Activated B cell treated with CpG ODN at 0.5 μM for 24 hours (primary cell): Measurements from ENCODE around the gene KCNJ6. TPM values are rescaled to one million over a fixed set of nuclear protein-coding genes. Genes with fewer than 3 reads are reported as not detected.
"Not testable (repeated sequence)": the region's sequence is repeated elsewhere in the genome, so short reads cannot be mapped to it uniquely, and the experiment has no call there.

Experiments used
- ATAC-seq: fragments of 200-7000 bp; cut with Tn5 transposase; one replicate; pipeline ENCODE4 v1.10.0; 2021; ENCODE audit warnings: low read depth, mild to moderate bottlenecking, moderate library complexity
- CTCF ChIA-PET: fragments of 350-600 bp; sonication (Branson Sonifier 250); formaldehyde crosslinking; loops from one replicate; lab custom pipeline; 2021; ENCODE audit warnings: antibody characterized with exemption; lab: Charles Lee
- POLR2A ChIA-PET: fragments of 350-600 bp; sonication (Branson Sonifier 250); formaldehyde crosslinking; loops from one replicate; lab custom pipeline; 2021; ENCODE audit warnings: antibody characterized with exemption; lab: Charles Lee
- DNase-seq: peaks from one replicate; pipeline ENCODE4 v3.0.0; 2022
- H3K27ac Mint-ChIP-seq: one replicate; pipeline ENCODE4 v1.8.0; 2020; ENCODE audit warnings: mixed read lengths
- H3K27me3 Mint-ChIP-seq: one replicate; pipeline ENCODE4 v1.8.0; 2021; ENCODE audit warnings: mixed read lengths
- H3K36me3 Mint-ChIP-seq: one replicate; pipeline ENCODE4 v1.8.0; 2021; ENCODE audit warnings: low read depth, mixed read lengths
- H3K4me1 Mint-ChIP-seq: one replicate; pipeline ENCODE4 v1.8.0; 2021; ENCODE audit warnings: mixed read lengths
- H3K4me3 Mint-ChIP-seq: one replicate; pipeline ENCODE4 v1.8.0; 2020; ENCODE audit warnings: mild to moderate bottlenecking, mixed read lengths
- H3K9me3 Mint-ChIP-seq: one replicate; pipeline ENCODE4 v1.8.0; 2020; ENCODE audit warnings: mixed read lengths
- intact Hi-C: fragments of 100-400 bp; cut with micrococcal nuclease; formaldehyde crosslinking; loops from one replicate; pipeline ENCODE4 v1.15.1; 2024
- total RNA-seq: library from RNA; stranded (reverse); gene quantifications from 2 replicates; pipeline ENCODE4 v1.2.3, GENCODE V29; 2022
- TF ChIP-seq, protein P1 (sequence below): fragments of 200-600 bp; IDR thresholded peaks from one replicate; pipeline ENCODE4 v1.8.0; 2022; ENCODE audit warnings: antibody characterized with exemption, mild to moderate bottlenecking

Gene KCNJ6
- total RNA-seq, 1 donor from 2014 or later = not detected

DNA sequence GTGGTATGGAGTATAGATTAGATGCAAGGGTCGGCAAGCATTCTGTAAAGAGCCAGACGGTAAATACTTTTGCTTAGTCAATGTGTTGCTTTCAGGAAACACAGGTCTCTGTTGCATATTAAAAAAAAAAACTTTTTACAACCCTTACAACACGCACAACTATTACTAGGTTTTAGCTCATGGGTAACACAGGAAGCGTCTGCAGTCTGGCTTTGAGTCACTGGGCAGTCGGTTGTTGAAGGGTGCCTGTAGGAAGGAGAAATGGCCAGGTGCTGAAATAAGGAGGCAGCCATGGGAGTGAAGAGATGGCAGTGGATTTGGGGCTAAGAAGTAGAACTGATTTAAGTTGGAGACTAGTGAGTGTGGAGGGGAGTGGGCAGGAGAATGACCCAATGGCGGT lies 192.1 kb downstream of the KCNJ6 start:
- ChIA-PET POLR2A (no interaction called here), CTCF (no interaction called here)
- Mint-ChIP-seq H3K27ac (no peak overlapping the region), H3K4me1 (no peaks in the 10 kb centered on the region), H3K36me3 (no peaks in the 10 kb centered on the region), H3K4me3 (no peak overlapping the region), H3K9me3 (peaks cover 3% of the 10 kb centered on the region), H3K27me3 (peaks cover 11% of the 10 kb centered on the region)
- ATAC-seq = no peak
- TF ChIP-seq, protein P1, sequence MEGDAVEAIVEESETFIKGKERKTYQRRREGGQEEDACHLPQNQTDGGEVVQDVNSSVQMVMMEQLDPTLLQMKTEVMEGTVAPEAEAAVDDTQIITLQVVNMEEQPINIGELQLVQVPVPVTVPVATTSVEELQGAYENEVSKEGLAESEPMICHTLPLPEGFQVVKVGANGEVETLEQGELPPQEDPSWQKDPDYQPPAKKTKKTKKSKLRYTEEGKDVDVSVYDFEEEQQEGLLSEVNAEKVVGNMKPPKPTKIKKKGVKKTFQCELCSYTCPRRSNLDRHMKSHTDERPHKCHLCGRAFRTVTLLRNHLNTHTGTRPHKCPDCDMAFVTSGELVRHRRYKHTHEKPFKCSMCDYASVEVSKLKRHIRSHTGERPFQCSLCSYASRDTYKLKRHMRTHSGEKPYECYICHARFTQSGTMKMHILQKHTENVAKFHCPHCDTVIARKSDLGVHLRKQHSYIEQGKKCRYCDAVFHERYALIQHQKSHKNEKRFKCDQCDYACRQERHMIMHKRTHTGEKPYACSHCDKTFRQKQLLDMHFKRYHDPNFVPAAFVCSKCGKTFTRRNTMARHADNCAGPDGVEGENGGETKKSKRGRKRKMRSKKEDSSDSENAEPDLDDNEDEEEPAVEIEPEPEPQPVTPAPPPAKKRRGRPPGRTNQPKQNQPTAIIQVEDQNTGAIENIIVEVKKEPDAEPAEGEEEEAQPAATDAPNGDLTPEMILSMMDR = no peak
- no peak for DNase-seq
- intact Hi-C loops = no loop called here

DNA sequence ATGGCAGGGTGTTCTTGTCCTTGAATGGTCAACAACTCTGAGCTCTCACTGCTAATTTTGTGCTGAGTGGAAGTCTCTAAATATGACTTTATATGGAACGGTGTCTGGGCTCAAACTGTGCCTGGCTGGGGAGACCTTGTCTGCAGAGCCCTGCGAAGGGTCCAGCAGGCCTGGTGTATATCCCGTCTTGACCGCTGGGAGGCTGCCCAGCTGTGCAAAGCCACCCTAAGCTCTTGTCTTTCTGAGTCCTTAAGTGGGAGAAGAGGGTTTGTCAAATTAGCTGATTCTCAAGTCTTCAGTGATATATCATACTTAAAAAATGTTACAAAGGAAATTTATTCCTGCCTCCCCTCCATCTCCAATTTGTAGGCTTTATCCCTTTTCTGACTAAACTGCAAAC lies 198.7 kb downstream of the KCNJ6 start:
- peaks cover 12% of the 10 kb centered on the region for H3K27me3 Mint-ChIP-seq

DNA sequence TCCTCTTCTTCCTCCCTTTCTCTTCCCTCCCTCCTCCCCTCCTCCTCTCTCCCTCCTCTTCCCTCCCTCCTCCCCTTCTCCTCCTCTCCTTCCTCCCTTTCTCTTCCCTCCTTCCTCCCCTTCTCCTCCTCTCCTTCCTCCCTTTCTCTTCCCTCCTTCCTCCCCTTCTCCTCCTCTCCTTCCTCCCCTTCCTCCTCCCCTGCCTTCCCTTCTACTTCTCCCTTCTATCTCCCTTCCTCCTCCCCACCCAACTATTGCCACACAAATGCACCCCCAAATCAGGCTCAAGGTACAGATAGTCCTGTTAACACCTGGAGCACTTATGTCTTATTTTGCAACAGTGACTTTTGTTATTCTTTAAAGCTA lies 203.7 kb downstream of the KCNJ6 start:
- H3K36me3 Mint-ChIP-seq, H3K4me3 Mint-ChIP-seq, ATAC-seq, H3K4me1 Mint-ChIP-seq, H3K9me3 Mint-ChIP-seq, POLR2A ChIA-PET, DNase-seq, H3K27ac Mint-ChIP-seq: not testable (repeated sequence)
- intact Hi-C loops = loop anchor here (5.0 kb wide), 2 partner anchors 415 to 645 kb away; no protein-coding TSS in a partner anchor
- CTCF ChIA-PET = interaction anchor here (0.9 to 1.0 kb wide), 2 partner anchors 414 to 644 kb away, joined by 3 read pairs; no protein-coding TSS in a partner anchor
- peaks cover 13% of the 10 kb centered on the region for H3K27me3 Mint-ChIP-seq

More for the DNA sequence above, 198.7 kb downstream of the KCNJ6 start:
- CTCF ChIA-PET = no interaction called here
- Mint-ChIP-seq H3K4me1 (no peaks in the 10 kb centered on the region), H3K4me3 (no peak overlapping the region), H3K9me3 (no peaks in the 10 kb centered on the region), H3K36me3 (no peaks in the 10 kb centered on the region), H3K27ac (no peak overlapping the region)
- ATAC-seq = no peak
- intact Hi-C loops = no loop called here
- POLR2A ChIA-PET = no interaction called here
- no peak for DNase-seq
- TF ChIP-seq, protein P1 = no peak

DNA sequence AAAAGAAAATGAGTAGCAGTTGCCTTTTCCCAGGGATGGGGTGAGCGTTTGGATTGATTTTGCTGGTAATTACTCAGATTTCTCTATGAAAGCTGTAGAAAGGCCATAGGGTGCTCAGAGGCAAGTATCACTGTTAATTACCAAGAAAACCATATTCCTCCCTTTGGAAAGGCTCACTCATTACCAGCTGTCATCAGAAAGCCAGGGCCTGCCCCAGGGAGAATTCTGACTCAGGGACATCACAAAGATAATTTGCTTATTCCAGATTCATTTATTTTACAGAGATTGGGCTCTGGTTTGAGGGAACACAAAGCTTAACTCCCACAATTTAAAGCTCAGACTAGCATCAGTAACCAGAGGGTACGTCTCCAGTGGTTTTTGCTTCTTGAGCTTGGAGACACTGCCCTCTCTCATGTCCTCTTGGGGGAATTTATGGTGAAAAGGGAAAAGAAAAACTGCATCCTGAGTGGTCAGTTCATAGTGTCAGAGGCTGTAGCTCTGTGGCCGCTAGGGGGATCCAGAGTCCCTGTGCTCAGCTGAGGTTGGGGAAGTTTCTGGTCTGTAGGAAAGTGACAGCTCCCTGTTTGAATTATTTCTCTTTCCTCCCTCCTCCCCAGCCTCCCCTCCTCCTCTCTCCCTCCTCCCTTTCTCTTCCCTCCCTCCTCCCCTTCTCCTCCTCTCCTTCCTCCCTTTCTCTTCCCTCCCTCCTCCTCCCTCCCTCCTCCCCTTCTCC lies 204.3 kb downstream of the KCNJ6 start:
- no peak overlapping the region for H3K27ac Mint-ChIP-seq
- TF ChIP-seq, protein P1 = no peak
- H3K27me3 Mint-ChIP-seq = peaks cover 12% of the 10 kb centered on the region
- no peak for DNase-seq
- intact Hi-C loops = loop anchor here (5.0 kb wide), 2 partner anchors 415 to 645 kb away; no protein-coding TSS in a partner anchor
- H3K9me3 Mint-ChIP-seq = no peaks in the 10 kb centered on the region
- H3K4me3 Mint-ChIP-seq = no peak overlapping the region
- ChIA-PET POLR2A (interaction anchor here (0.8 kb wide), 1 partner anchor 735 kb away, joined by 3 read pairs; no protein-coding TSS in a partner anchor), CTCF (interaction anchor here (0.9 to 1.0 kb wide), 2 partner anchors 414 to 644 kb away, joined by 3 read pairs; no protein-coding TSS in a partner anchor)
- H3K4me1 Mint-ChIP-seq = no peaks in the 10 kb centered on the region
- H3K36me3 Mint-ChIP-seq = no peaks in the 10 kb centered on the region
- peak; percentile 50 for ATAC-seq

DNA sequence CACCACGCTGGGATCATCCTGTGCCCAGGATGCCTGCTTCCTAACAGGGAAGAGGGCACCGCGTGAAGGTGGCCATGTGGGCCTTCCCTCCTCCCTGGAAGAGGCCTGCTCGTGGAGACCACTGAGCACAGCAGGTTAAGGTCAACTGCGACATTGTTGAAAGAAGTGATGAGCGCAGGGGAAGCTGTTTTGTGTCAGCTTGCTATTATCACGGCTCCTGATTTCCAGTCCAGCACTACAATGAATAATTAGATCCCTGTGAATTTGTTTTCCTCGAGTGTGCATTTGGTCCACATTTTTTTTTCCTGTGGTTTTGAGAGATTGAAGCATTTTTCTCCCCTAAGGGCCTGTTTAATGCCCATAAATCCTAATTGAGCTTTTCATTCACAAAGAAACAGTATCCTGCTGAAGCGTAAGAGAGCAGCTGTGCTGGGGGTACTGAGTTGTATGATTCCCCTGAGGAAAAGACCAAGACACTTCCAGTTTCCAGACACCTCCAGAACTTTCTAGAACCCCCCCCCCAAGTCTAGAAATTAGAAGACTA lies 204.9 kb downstream of the KCNJ6 start:
- H3K27me3 Mint-ChIP-seq = peaks cover 12% of the 10 kb centered on the region

More for the DNA sequence above, 204.9 kb downstream of the KCNJ6 start:
- TF ChIP-seq, protein P1 = no peak
- no peaks in the 10 kb centered on the region for H3K36me3 Mint-ChIP-seq
- no peaks in the 10 kb centered on the region for H3K4me1 Mint-ChIP-seq
- H3K9me3 Mint-ChIP-seq = no peaks in the 10 kb centered on the region
- CTCF ChIA-PET = no interaction called here
- POLR2A ChIA-PET = interaction anchor here (0.8 kb wide), 1 partner anchor 734 kb away, joined by 3 read pairs; no protein-coding TSS in a partner anchor
- ATAC-seq = no peak
- intact Hi-C loops = loop anchor here (5.0 kb wide), 2 partner anchors 416 to 646 kb away; no protein-coding TSS in a partner anchor
- no peak for DNase-seq
- H3K4me3 Mint-ChIP-seq = no peak overlapping the region
- no peak overlapping the region for H3K27ac Mint-ChIP-seq
